COR-L47 (cell line): ENCODE results near the gene DCAF4.

Source experiments
- DNase-seq: peaks from one replicate; lab custom pipeline; 2025; lab: John Stamatoyannopoulos, UW

DCAF4 gene

GRCh38 chr14:72926292-72927028 is at the start of gene DCAF4:
DCAF4 (plus strand) TSS chr14:72926464; CDS start chr14:72937979, 11,515 bp downstream.
- DNase-seq = peak; percentile 98

- no peak for DNase-seq
Observed at GRCh38 chr14:72876710-72877063, 49.6 kb upstream of the DCAF4 start.

GRCh38 chr14:72878746-72879145 is 47.5 kb upstream of the DCAF4 start:
- no peak for DNase-seq

GRCh38 chr14:72879431-72879830 is 46.8 kb upstream of the DCAF4 start:
- no peak for DNase-seq

GRCh38 chr14:72880164-72880563 is 46.1 kb upstream of the DCAF4 start:
- DNase-seq = no peak

- no peak for DNase-seq
Observed at GRCh38 chr14:72880820-72881219, 45.4 kb upstream of the DCAF4 start.

GRCh38 chr14:72881543-72881942 is 44.7 kb upstream of the DCAF4 start:
- no peak for DNase-seq

- DNase-seq = no peak
Observed at GRCh38 chr14:72882047-72882446, 44.2 kb upstream of the DCAF4 start.

- DNase-seq = no peak
Observed at GRCh38 chr14:72882463-72882862, 43.8 kb upstream of the DCAF4 start.

GRCh38 chr14:72883109-72883508 is 43.2 kb upstream of the DCAF4 start:
- DNase-seq = no peak

- no peak for DNase-seq
Observed at GRCh38 chr14:72883961-72884360, 42.3 kb upstream of the DCAF4 start.

GRCh38 chr14:72884386-72884785 is 41.9 kb upstream of the DCAF4 start:
- no peak for DNase-seq

- no peak for DNase-seq
Observed at GRCh38 chr14:72887514-72887913, 38.8 kb upstream of the DCAF4 start.

- DNase-seq = no peak
Observed at GRCh38 chr14:72888192-72888591, 38.1 kb upstream of the DCAF4 start.

- no peak for DNase-seq
Observed at GRCh38 chr14:72888636-72889201, 37.5 kb upstream of the DCAF4 start.

GRCh38 chr14:72889366-72889765 is 36.9 kb upstream of the DCAF4 start:
- DNase-seq = no peak

- no peak for DNase-seq
Observed at GRCh38 chr14:72891666-72892102, 34.6 kb upstream of the DCAF4 start.

GRCh38 chr14:72892103-72892878 is 34.0 kb upstream of the DCAF4 start:
- no peak for DNase-seq

GRCh38 chr14:72892879-72893635 is 33.2 kb upstream of the DCAF4 start:
- no peak for DNase-seq

- DNase-seq = peak; percentile 89
Observed at GRCh38 chr14:72893636-72894322, 32.5 kb upstream of the DCAF4 start, which contains the start of gene DPF3. DPF3 (minus strand) TSS chr14:72894101; CDS start chr14:72894088, 13 bp downstream.

GRCh38 chr14:72894323-72894622 is 32.0 kb upstream of the DCAF4 start:
- no peak for DNase-seq
